ENCODE results near the gene STK11IP. TPM values are rescaled to one million over a fixed set of nuclear protein-coding genes. Genes with fewer than 3 reads are reported as not detected.

STK11IP gene
- total RNA-seq, 4 donors from 2014 or later: 8.9 to 24.2 (median 14.3) TPM

- H3K36me3 ChIP-seq: peaks cover 0 to 17% (median 4%) of the 10 kb centered on the region in 4 donors
- intact Hi-C loops (cut with DNase I): no loop called here
- DNase-seq (ENCODE audit: extremely low spot score): no peak
- TF ChIP-seq POLR2AphosphoS5 (IDR thresholded peaks at IDR 0.05): no peak
- TF ChIP-seq EP300 (IDR thresholded peaks at IDR 0.05): no peak
- no peak for TF ChIP-seq POLR2A (IDR thresholded peaks at IDR 0.05; ENCODE audit: low read depth)
- TF ChIP-seq CTCF (IDR thresholded peaks at IDR 0.05): no peak
- H3K27me3 ChIP-seq: no peaks in the 10 kb centered on the region
- H3K4me3 ChIP-seq: no peak overlapping the region
- peaks cover 27 to 39% (median 32%) of the 10 kb centered on the region in 4 donors for H3K4me1 ChIP-seq
- H3K27ac ChIP-seq (replicated peaks in 1 of 4): peak overlapping the region; percentile 28 to 70 (median 40)
- H3K9me3 ChIP-seq: no peaks in the 10 kb centered on the region
- 69% methylated on average over 17 of the region's 17 CpGs for WGBS
These were observed 47.3 kb downstream of the STK11IP start for GRCh38 chr2:219644801-219645480.

GRCh38 chr2:219645631-219646527 is 48.2 kb downstream of the STK11IP start:
- intact Hi-C loops (cut with DNase I): no loop called here
- Histone ChIP-seq H3K27ac (replicated peaks in 1 of 4) (peak overlapping the region; percentile 28 to 70 (median 45)), H3K27me3 (peaks cover 0 to 4% (median 0%) of the 10 kb centered on the region in 4 donors), H3K9me3 (no peaks in the 10 kb centered on the region), H3K4me1 (peaks cover 27 to 39% (median 32%) of the 10 kb centered on the region in 4 donors), H3K4me3 (no peak overlapping the region), H3K36me3 (peaks cover 0 to 10% (median 0%) of the 10 kb centered on the region in 4 donors)
- DNase-seq (ENCODE audit: extremely low spot score): no peak
- TF ChIP-seq POLR2AphosphoS5 (IDR thresholded peaks at IDR 0.05): no peak
- TF ChIP-seq CTCF (IDR thresholded peaks at IDR 0.05): no peak
- TF ChIP-seq POLR2A (IDR thresholded peaks at IDR 0.05; ENCODE audit: low read depth): no peak
- TF ChIP-seq EP300 (IDR thresholded peaks at IDR 0.05): no peak
- WGBS: 66% methylated on average over 9 of the region's 12 CpGs

- Histone ChIP-seq H3K27ac (replicated peaks in 1 of 4) (no peak overlapping the region), H3K4me3 (no peak overlapping the region), H3K9me3 (no peaks in the 10 kb centered on the region), H3K27me3 (peaks cover 0 to 8% (median 0%) of the 10 kb centered on the region in 4 donors), H3K4me1 (peaks cover 17 to 27% (median 18%) of the 10 kb centered on the region in 4 donors), H3K36me3 (no peaks in the 10 kb centered on the region)
- 82% methylated on average over 2 of the region's 2 CpGs for WGBS
- TF ChIP-seq POLR2A (IDR thresholded peaks at IDR 0.05; ENCODE audit: low read depth) (no peak), CTCF (IDR thresholded peaks at IDR 0.05) (no peak), POLR2AphosphoS5 (IDR thresholded peaks at IDR 0.05) (no peak), EP300 (IDR thresholded peaks at IDR 0.05) (no peak)
- intact Hi-C loops (cut with DNase I): no loop called here
- DNase-seq (ENCODE audit: extremely low spot score): no peak
These were observed 50.5 kb downstream of the STK11IP start for GRCh38 chr2:219648176-219648575.

- Histone ChIP-seq H3K9me3 (no peaks in the 10 kb centered on the region), H3K36me3 (no peaks in the 10 kb centered on the region), H3K4me3 (no peak overlapping the region), H3K27ac (replicated peaks in 1 of 4) (no peak overlapping the region), H3K27me3 (peaks cover 0 to 8% (median 0%) of the 10 kb centered on the region in 4 donors), H3K4me1 (peaks cover 17 to 19% (median 18%) of the 10 kb centered on the region in 4 donors)
- DNase-seq (ENCODE audit: extremely low spot score): no peak
- intact Hi-C loops (cut with DNase I): no loop called here
- no peak for TF ChIP-seq CTCF (IDR thresholded peaks at IDR 0.05)
- no peak for TF ChIP-seq EP300 (IDR thresholded peaks at IDR 0.05)
- no peak for TF ChIP-seq POLR2A (IDR thresholded peaks at IDR 0.05; ENCODE audit: low read depth)
- TF ChIP-seq POLR2AphosphoS5 (IDR thresholded peaks at IDR 0.05): no peak
- 83% methylated on average over 4 of the region's 4 CpGs for WGBS
These were observed 51.3 kb downstream of the STK11IP start for GRCh38 chr2:219648963-219649362.
